DMS153 (cell line): ENCODE results near the gene BTN1A1.
"Not testable (repeated sequence)": the region's sequence is repeated elsewhere in the genome, so short reads cannot be mapped to it uniquely, and the experiment has no call there.

Experiments
- DNase-seq: peaks from one replicate; lab custom pipeline; 2025; lab: John Stamatoyannopoulos, UW

Gene BTN1A1

GRCh38 chr6:26500102-26500501 lies at the start of gene BTN1A1:
Gene BTN1A1, plus strand, starts transcription at chr6:26500303. Its CDS starts 984 bp downstream, at chr6:26501287.
- no peak for DNase-seq

DNA sequence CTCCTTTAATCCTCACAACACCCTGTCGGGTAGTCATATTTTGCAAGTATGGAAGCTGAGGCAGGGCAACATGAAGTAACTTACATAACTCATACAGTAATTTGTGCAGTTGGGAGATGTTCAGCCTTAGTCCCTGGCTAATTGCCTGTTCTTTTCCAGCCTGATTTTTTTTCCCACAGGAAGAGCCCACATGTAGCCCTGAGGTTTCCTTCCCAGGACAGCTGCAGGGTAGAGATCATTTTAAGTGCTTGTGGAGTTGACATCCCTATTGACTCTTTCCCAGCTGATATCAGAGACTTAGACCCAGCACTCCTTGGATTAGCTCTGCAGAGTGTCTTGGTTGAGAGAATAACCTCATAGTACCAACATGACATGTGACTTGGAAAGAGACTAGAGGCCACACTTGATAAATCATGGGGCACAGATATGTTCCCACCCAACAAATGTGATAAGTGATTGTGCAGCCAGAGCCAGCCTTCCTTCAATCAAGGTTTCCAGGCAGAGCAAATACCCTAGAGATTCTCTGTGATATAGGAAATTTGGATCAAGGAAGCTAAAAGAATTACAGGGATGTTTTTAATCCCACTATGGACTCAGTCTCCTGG lies 47.4 kb upstream of the BTN1A1 start:
- no peak for DNase-seq

DNA sequence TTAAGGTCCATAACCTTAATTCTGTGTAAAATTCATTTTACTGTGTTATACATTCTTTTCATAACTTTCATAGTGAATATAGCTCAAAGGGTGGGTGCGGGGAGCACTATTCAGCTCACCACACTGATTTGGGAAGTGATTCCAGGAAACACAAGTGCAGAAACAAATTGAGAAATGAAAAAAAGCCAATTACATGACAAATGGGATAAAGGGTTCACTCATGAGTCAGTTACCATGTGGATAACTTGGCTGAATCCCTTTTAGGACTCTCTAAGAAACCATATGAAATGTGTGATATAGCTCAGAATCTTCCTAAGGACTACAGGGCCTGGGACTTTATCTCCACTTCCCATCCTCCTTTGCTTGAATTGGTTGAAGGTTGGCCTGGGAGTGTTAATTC lies 45.5 kb upstream of the BTN1A1 start:
- DNase-seq, result no peak

DNA sequence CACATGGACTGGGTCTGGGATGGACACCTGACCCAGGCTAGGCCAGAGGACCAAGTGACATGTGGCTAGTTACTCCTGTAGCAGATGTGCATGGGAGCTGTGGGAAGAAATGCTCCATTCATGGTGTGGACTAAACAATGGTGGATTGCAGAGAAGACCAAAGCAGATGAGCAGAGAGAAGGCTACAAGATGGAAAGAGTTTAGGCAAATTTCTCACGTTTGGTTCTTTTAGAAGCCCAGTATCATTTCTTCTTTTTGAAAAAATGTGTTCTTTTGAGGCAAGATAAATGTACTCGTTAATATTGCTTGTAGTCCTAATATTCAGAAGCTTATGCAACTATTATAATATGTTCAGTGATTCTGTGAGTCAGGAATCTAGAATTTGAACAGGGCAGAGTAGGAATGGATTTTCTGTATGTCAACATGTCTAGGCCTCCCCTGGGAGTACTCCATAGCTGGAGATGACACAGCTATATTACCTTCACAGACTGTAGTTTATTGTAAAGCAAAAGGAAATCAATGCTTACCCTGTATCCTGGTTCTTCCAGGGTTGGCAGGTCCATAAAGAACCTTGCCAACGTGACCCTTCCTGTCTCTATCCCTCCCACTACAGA lies 44.6 kb upstream of the BTN1A1 start:
- DNase-seq, result no peak

GRCh38 chr6:26457264-26457805 lies 42.8 kb upstream of the BTN1A1 start:
- peak; percentile 5 for DNase-seq

- peak; percentile 80 for DNase-seq
Measured at GRCh38 chr6:26457806-26458688, 42.1 kb upstream of the BTN1A1 start, which contains the start of gene BTN2A1. Gene BTN2A1, plus strand, starts transcription at chr6:26457955. Its CDS starts 682 bp downstream, at chr6:26458637.

- DNase-seq, result no peak
Measured at GRCh38 chr6:26459023-26459810, 40.9 kb upstream of the BTN1A1 start.

DNA sequence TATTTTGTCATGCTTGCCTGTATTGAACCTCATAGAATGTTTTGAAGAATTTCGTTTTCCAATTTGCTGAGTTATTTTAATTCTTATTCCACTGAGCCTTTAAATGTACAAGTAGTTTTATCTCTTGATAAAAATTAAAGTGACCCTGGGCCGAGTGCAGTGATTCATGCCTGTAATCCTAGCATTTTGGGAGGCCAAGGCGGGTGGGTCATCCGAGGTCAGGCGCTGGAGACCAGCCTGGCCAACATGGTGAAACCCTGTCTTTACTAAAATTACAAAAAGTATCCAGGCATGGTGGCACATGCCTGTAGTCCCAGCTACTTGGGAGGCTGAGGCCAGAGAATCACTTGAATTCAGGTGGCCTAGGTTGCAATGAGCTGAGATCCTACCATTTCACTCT lies 38.8 kb upstream of the BTN1A1 start:
- DNase-seq, result not testable (repeated sequence)

GRCh38 chr6:26464014-26464413 lies 36.1 kb upstream of the BTN1A1 start:
- DNase-seq, result no peak

DNA sequence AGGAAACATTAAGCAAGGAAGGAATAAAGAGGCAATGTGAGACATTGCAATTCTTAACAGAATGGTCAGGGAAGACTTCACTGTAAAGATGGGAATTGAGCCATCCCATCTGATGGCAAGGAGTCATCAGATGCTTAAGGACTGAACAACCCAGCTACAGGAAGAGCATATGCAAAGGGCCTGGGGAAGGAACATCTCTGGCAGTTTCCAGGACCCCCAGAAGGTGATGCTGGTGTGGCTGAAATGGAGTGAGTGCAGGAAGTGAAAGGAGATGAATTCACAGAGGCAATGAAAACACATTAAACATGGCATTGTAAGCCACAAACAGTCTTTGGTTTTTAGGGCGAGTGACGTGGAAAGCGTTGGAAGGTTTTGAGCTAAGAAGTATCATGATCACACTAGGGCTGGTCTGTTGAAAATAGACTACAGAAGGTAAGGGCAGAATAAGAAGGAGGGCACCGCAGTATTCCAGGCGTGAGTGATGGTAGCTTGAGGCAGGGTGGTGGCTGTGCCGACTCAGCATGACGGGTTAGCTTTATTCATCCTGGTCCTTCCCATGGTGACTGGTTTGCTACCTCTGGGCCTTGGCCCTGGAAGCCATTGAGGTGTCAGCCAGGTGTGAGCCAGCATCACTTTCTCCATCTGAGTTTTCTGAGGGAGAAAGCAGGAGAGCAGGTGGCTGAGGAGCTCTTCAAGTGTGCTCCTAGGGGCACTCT lies 35.5 kb upstream of the BTN1A1 start:
- no peak for DNase-seq

- DNase-seq, result no peak
Measured at GRCh38 chr6:26465776-26466175, 34.3 kb upstream of the BTN1A1 start.

GRCh38 chr6:26468829-26469228 lies 31.3 kb upstream of the BTN1A1 start:
- no peak for DNase-seq

DNA sequence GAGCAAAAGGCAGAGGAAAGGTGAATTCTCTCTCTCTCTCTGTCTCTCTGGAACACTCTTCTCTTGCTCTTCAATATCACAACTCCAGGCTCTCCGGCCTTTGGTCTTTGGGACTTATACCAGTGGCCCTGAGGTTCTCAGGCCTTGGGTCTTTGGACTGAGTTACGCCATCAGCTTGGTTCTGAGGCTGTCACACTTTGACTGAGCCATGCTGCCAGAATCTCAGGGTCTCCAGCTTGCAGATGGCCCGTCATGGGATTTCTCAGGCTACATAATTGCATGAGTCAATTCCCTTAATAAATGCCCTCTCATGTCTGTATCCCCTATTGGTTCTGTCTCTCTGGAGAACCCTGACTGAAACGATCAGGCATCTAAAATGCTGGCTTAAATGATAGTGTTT lies 29.5 kb upstream of the BTN1A1 start:
- no peak for DNase-seq

GRCh38 chr6:26471970-26472369 lies 28.1 kb upstream of the BTN1A1 start:
- no peak for DNase-seq

DNA sequence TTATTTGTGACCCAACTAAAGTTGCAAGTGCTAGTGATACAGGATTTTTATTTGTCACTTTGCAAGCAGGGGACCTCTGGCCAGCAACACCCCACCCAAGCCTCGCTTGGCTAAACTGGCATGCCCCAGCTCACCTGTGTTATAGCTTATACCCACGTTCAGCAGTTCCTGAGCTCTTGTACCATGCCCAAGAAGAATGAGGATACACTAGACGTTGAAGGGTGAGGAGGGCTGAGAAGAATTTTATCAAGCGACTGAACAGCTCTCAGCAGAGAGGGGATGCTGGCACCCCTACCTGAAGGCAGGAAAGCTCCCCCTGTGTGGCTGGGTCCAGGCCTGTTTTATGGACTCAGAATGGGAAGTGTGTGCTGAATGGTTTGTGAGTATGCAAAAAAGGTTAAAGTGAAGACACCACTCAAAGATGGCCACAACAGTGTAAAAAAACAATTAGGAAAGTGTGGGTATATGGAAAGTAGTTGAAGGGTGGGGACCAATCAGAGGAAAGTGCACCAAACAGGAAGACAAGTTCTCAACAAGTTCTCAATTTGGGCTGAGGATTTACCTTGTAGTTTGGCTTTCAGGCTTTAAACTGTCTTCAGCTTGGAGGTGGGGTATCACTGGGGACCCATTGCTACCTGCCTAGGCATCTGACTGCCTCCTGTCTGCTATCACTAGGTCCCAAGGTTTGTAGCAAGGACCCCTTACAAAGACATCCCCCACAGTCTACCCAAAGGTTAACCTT lies 27.4 kb upstream of the BTN1A1 start:
- no peak for DNase-seq

- no peak for DNase-seq
Measured at GRCh38 chr6:26473429-26473757, 26.7 kb upstream of the BTN1A1 start.

DNA sequence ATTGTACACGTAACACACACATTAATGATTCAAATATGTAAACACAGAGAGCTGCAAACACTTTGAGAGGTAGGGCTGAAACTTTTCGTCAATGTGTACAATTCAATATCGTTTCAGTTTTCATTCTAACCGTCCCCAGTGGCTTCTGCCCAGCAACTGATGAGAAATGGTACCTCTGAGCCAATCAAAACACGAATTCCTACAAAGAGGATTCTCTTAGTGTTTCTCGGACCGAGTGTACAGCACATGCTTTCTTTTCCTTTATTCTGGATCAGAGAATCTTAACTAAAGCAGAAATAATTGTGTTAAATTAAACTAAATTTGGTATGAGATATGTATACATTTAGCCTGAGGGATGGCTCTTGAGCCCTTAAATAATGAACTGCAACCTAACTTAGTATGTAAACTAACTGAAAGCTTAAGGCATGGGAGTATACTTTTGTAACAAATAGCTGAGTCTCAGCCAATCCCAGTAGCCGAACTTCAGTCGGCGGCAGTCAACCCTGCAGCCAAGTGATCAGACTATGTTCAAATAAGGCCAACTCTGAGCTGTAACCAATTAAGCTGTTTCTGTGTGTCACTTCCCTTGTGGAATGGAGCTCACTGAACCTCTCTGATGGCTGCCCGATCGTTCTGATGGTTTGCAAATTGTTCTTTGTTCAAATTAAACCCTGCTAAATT lies 26.2 kb upstream of the BTN1A1 start:
- peak; percentile 81 for DNase-seq

GRCh38 chr6:26474439-26474881 lies 25.6 kb upstream of the BTN1A1 start:
- DNase-seq, result no peak

GRCh38 chr6:26475823-26476729 lies 24.0 kb upstream of the BTN1A1 start:
- no peak for DNase-seq
